ENCODE results near the gene CHCT1. TPM values are rescaled to one million over a fixed set of nuclear protein-coding genes. Genes with fewer than 3 reads are reported as not detected.

Gene CHCT1
- total RNA-seq, 4 donors from 2014 or later, result not detected

DNA sequence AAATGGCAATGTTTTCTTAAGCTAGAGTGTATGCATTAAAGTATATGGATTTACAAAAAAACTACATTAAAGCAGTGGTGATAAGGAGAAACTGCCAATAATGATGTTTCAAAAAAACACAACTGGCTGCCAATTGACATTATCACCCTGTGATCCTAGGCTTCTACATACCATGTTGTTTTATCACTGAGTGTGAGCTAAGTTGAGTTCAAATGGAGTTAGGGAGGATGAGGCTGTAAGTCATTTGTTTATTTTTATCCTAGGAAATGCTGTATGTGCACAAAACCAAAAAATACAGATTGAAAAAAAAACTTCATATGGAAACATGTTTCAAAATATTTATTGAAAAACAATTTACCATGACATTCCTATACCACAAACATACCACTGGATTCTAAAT is 22.9 kb downstream of the CHCT1 start:
- no peak overlapping the region for H3K4me3 ChIP-seq (ENCODE audit: low read depth, poor library complexity, severe bottlenecking)
- no peak for DNase-seq (ENCODE audit: low spot score in 2 of 2)
- TF ChIP-seq POLR2A (IDR thresholded peaks at IDR 0.05), result no peak
- TF ChIP-seq, protein P1, sequence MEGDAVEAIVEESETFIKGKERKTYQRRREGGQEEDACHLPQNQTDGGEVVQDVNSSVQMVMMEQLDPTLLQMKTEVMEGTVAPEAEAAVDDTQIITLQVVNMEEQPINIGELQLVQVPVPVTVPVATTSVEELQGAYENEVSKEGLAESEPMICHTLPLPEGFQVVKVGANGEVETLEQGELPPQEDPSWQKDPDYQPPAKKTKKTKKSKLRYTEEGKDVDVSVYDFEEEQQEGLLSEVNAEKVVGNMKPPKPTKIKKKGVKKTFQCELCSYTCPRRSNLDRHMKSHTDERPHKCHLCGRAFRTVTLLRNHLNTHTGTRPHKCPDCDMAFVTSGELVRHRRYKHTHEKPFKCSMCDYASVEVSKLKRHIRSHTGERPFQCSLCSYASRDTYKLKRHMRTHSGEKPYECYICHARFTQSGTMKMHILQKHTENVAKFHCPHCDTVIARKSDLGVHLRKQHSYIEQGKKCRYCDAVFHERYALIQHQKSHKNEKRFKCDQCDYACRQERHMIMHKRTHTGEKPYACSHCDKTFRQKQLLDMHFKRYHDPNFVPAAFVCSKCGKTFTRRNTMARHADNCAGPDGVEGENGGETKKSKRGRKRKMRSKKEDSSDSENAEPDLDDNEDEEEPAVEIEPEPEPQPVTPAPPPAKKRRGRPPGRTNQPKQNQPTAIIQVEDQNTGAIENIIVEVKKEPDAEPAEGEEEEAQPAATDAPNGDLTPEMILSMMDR (IDR thresholded peaks at IDR 0.05), result no peak
- intact Hi-C loops (cut with DNase I; ENCODE audit: low total_unique reads), result no loop called here

DNA sequence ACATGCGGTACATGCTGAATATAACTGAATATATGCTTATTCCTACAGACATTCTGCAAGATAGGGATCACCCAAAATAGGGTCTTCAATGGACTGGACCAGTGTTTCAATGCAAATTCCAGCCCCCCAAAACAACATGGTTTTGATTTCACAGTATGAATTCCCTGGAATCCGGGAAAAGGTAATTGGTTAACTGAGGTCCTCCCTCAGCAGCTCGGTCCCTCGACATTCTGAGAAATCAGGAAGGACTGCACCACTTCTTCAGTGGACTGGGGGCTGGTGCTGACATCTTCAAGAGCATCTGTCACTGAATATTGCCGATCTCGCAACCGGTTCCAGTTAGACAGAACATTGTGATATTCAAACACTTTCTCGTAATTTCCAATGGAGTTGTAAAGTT is 25.1 kb downstream of the CHCT1 start:
- TF ChIP-seq POLR2A (IDR thresholded peaks at IDR 0.05), result no peak
- TF ChIP-seq, protein P1 (IDR thresholded peaks at IDR 0.05), result no peak
- intact Hi-C loops (cut with DNase I; ENCODE audit: low total_unique reads), result no loop called here
- peak in 1 of 2 donors; percentile 26 for DNase-seq (ENCODE audit: low spot score in 2 of 2)
- no peak overlapping the region for H3K4me3 ChIP-seq (ENCODE audit: low read depth, poor library complexity, severe bottlenecking)
- 94 to 97% methylated on average over 8 of the region's 8 CpGs for WGBS, 2 donors

DNA sequence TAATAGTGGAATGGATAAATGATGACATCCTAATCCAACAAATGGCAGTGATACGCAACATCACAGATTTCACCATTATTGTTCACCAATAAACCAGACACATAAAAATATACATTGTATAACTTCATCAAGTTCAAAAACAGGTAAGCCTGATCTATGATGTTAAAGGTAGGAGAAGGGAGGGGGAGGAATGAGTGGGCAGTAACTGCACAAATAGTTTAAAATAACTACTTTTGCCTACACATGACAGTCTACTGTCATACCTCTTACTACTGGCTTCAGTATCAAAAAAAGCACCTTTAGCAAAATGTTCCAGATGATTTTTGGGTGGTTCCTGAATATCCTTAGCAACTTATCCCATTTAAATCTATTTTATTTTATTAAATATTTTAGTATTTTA is 28.8 kb downstream of the CHCT1 start:
- TF ChIP-seq POLR2A (IDR thresholded peaks at IDR 0.05), result no peak
- no peak overlapping the region for H3K4me3 ChIP-seq (ENCODE audit: low read depth, poor library complexity, severe bottlenecking)
- WGBS, 2 donors, result 92 to 97% methylated on average over 1 of the region's 1 CpG
- DNase-seq (ENCODE audit: low spot score in 2 of 2), result no peak
- intact Hi-C loops (cut with DNase I; ENCODE audit: low total_unique reads), result no loop called here

DNA sequence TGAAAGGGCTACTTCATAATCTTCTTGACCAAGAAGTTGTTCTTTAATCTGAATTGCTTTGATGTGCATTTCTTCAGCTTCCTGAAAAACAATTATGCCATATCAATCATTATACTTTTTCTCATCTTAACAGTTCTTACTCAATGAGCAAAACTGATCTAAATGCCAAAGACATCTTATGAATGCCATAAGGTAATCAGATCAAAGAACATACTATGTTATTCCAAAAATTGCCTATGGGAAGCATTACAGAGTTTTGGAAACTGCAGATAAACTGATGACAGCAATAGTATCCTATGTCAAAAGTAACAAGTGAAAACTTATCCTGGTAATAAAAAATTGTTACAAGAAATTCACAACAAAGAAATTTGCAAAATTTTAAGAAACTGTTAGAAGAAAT is 29.7 kb downstream of the CHCT1 start:
- TF ChIP-seq, protein P1 (IDR thresholded peaks at IDR 0.05), result no peak
- no peak for TF ChIP-seq POLR2A (IDR thresholded peaks at IDR 0.05)
- no peak overlapping the region for H3K4me3 ChIP-seq (ENCODE audit: low read depth, poor library complexity, severe bottlenecking)
- no peak for DNase-seq (ENCODE audit: low spot score in 2 of 2)
- intact Hi-C loops (cut with DNase I; ENCODE audit: low total_unique reads), result no loop called here

DNA sequence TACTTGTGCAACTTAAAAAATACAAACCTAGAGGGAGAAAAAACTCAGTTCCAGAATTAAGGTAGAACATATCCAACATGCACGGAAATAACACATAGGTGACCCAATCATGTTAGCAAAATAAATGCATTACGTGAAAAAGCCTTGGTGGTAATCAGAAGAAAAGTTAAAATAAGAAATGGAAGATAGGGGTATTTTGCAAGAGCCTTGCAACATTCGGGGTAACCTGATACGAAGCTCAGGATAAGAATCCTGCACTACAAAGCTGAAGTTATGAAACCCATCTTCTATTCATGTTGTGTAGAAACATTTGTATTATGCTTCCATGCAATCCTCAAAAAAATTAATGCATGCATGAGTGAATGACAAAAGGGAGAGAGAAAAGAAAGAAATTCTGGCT is 33.1 kb downstream of the CHCT1 start:
- TF ChIP-seq, protein P1 (IDR thresholded peaks at IDR 0.05), result no peak
- no peak for TF ChIP-seq POLR2A (IDR thresholded peaks at IDR 0.05)
- WGBS, 2 donors, result 92 to 94% methylated on average over 4 of the region's 4 CpGs
- DNase-seq (ENCODE audit: low spot score in 2 of 2), result no peak
- intact Hi-C loops (cut with DNase I; ENCODE audit: low total_unique reads), result no loop called here
- no peak overlapping the region for H3K4me3 ChIP-seq (ENCODE audit: low read depth, poor library complexity, severe bottlenecking)

DNA sequence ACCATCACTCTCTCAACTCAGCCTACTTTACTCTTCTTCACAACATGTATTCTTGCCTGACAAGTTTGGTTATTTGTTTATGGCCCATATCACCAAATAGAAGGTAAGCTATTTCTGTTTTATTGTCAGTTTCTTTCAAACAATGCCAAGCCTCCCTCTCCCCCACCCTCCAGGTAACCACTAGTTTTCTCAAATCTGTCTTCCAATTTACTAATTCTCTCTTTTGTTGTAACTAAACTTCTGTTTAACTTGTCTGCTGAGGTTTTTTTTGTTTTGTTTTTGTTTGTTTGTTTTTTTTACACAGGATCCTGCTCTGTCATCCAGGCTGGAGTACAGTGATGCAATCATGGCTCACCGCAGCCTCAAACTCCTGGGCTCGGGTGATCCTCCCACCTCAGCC is 34.9 kb downstream of the CHCT1 start:
- intact Hi-C loops (cut with DNase I; ENCODE audit: low total_unique reads), result no loop called here
- no peak for TF ChIP-seq POLR2A (IDR thresholded peaks at IDR 0.05)
- TF ChIP-seq, protein P1 (IDR thresholded peaks at IDR 0.05), result no peak
- no peak overlapping the region for H3K4me3 ChIP-seq (ENCODE audit: low read depth, poor library complexity, severe bottlenecking)
- no peak for DNase-seq (ENCODE audit: low spot score in 2 of 2)
- 90 to 93% methylated on average over 2 of the region's 2 CpGs for WGBS, 2 donors

All from lower leg skin (tissue), 4 donors.